Sigmoid colon (tissue), 3 donors: Measurements from ENCODE around the gene SPTAN1.

ENCODE experiments used
- CTCF ChIP-seq, 4 experiments: fragments of 450-650 bp in 3 of 4; fragments of 200-600 bp in 1 of 4; IDR thresholded peaks; one replicate each; pipeline ENCODE4 v1.5.1; 2016 to 2019; ENCODE audit warnings: antibody characterized with exemption in 4 of 4, mild to moderate bottlenecking in 3 of 4, moderate library complexity in 2 of 4
- POLR2A ChIP-seq, 2 donors: fragments of 450-650 bp; IDR thresholded peaks; one replicate each; pipeline ENCODE4 v1.6.1; 2016; ENCODE audit warnings: antibody characterized with exemption in 2 of 2, mild to moderate bottlenecking in 2 of 2, moderate library complexity in 2 of 2

GRCh38 chr9:128643519-128644300 lies 91.3 kb downstream of the SPTAN1 start:
- no peak for TF ChIP-seq POLR2A (IDR thresholded peaks at IDR 0.05)
- TF ChIP-seq CTCF (IDR thresholded peaks at IDR 0.05) = no peak
